Activated T-cell treated with anti-CD3 and anti-CD28 coated beads for 48 hours (primary cell): ENCODE results near the gene FAM124B.

Experiments
- DNase-seq: peaks from one replicate; pipeline ENCODE4 v3.0.0-alpha.2; 2020; ENCODE audit warnings: low read depth

The FAM124B gene

GRCh38 chr2:224335991-224336390, 65.9 kb downstream of the FAM124B start:
- DNase-seq = no peak

- DNase-seq = no peak
These were observed 67.2 kb downstream of the FAM124B start for GRCh38 chr2:224334726-224335125.

- no peak for DNase-seq
These were observed 68.0 kb downstream of the FAM124B start for GRCh38 chr2:224333726-224334482.

- no peak for DNase-seq
These were observed 70.2 kb downstream of the FAM124B start for GRCh38 chr2:224331698-224332097.

- no peak for DNase-seq
These were observed 73.1 kb downstream of the FAM124B start for GRCh38 chr2:224328798-224329197.
